Activated CD8-positive, alpha-beta T cell treated with anti-CD3 and anti-CD28 coated beads for 36 hours (primary cell): ENCODE measurements around the gene CCDC6. TPM values are rescaled to one million over a fixed set of nuclear protein-coding genes. Genes with fewer than 3 reads are reported as not detected.
"Not testable (repeated sequence)": the region's sequence is repeated elsewhere in the genome, so short reads cannot be mapped to it uniquely, and the experiment has no call there.

Experiments
- ATAC-seq: fragments of 200-7000 bp; cut with Tn5 transposase; one replicate; pipeline ENCODE4 v1.10.0; 2021; ENCODE audit warnings: mild to moderate bottlenecking, moderate library complexity
- CTCF ChIA-PET: fragments of 350-600 bp; sonication (Branson Sonifier 250); formaldehyde crosslinking; loops from one replicate; lab custom pipeline; 2021; ENCODE audit warnings: antibody characterized with exemption; lab: Charles Lee
- POLR2A ChIA-PET: fragments of 350-600 bp; sonication (Branson Sonifier 250); formaldehyde crosslinking; loops from one replicate; lab custom pipeline; 2021; ENCODE audit warnings: antibody characterized with exemption; lab: Charles Lee
- DNase-seq: peaks from one replicate; pipeline ENCODE4 v3.0.0-alpha.2; 2020
- H3K27ac Mint-ChIP-seq: one replicate; pipeline ENCODE4 v1.8.0; 2021; ENCODE audit warnings: mild to moderate bottlenecking, mixed read lengths
- H3K27me3 Mint-ChIP-seq: one replicate; pipeline ENCODE4 v1.8.0; 2021; ENCODE audit warnings: mixed read lengths
- H3K36me3 Mint-ChIP-seq: one replicate; pipeline ENCODE4 v1.8.0; 2021; ENCODE audit warnings: low read depth, mixed read lengths
- H3K4me1 Mint-ChIP-seq: one replicate; pipeline ENCODE4 v1.8.0; 2021; ENCODE audit warnings: low read depth, mixed read lengths
- H3K4me3 Mint-ChIP-seq: one replicate; pipeline ENCODE4 v1.8.0; 2021; ENCODE audit warnings: mild to moderate bottlenecking, moderate library complexity, mixed read lengths
- H3K9me3 Mint-ChIP-seq: one replicate; pipeline ENCODE4 v1.8.0; 2021; ENCODE audit warnings: mixed read lengths
- intact Hi-C: fragments of 100-400 bp; cut with micrococcal nuclease; formaldehyde crosslinking; loops from one replicate; pipeline ENCODE4 v1.10.0; 2022
- total RNA-seq, 2 experiments: library from RNA; stranded (reverse); gene quantifications; one replicate each; pipeline ENCODE4 v1.2.3, GENCODE V29; 2021
- TF ChIP-seq, protein P1 (sequence below): fragments of 200-600 bp; IDR thresholded peaks from one replicate; pipeline ENCODE4 v1.8.0; 2022; ENCODE audit warnings: antibody characterized with exemption, mild to moderate bottlenecking

CCDC6 gene
- total RNA-seq, 2 experiments from 2014 or later, result 34.8 to 35.8 TPM

GRCh38 chr10:59791601-59792000 is 114.8 kb downstream of the CCDC6 start:
- no peak for ATAC-seq
- no peaks in the 10 kb centered on the region for H3K27me3 Mint-ChIP-seq
- DNase-seq, result no peak
- intact Hi-C loops, result no loop called here
- CTCF ChIA-PET, result no interaction called here
- H3K36me3 Mint-ChIP-seq, result peaks cover 53% of the 10 kb centered on the region
- TF ChIP-seq, protein P1, sequence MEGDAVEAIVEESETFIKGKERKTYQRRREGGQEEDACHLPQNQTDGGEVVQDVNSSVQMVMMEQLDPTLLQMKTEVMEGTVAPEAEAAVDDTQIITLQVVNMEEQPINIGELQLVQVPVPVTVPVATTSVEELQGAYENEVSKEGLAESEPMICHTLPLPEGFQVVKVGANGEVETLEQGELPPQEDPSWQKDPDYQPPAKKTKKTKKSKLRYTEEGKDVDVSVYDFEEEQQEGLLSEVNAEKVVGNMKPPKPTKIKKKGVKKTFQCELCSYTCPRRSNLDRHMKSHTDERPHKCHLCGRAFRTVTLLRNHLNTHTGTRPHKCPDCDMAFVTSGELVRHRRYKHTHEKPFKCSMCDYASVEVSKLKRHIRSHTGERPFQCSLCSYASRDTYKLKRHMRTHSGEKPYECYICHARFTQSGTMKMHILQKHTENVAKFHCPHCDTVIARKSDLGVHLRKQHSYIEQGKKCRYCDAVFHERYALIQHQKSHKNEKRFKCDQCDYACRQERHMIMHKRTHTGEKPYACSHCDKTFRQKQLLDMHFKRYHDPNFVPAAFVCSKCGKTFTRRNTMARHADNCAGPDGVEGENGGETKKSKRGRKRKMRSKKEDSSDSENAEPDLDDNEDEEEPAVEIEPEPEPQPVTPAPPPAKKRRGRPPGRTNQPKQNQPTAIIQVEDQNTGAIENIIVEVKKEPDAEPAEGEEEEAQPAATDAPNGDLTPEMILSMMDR, result no peak
- no peak overlapping the region for H3K4me3 Mint-ChIP-seq
- no peaks in the 10 kb centered on the region for H3K9me3 Mint-ChIP-seq
- H3K27ac Mint-ChIP-seq, result no peak overlapping the region
- POLR2A ChIA-PET, result no interaction called here
- H3K4me1 Mint-ChIP-seq, result peaks cover 7% of the 10 kb centered on the region

GRCh38 chr10:59790080-59790479 is 116.3 kb downstream of the CCDC6 start:
- DNase-seq, H3K27me3 Mint-ChIP-seq, H3K9me3 Mint-ChIP-seq, H3K4me3 Mint-ChIP-seq, H3K4me1 Mint-ChIP-seq, intact Hi-C loops, H3K27ac Mint-ChIP-seq, POLR2A ChIA-PET, ATAC-seq: not testable (repeated sequence)
- peaks cover 41% of the 10 kb centered on the region for H3K36me3 Mint-ChIP-seq
- CTCF ChIA-PET, result interaction anchor here (1.2 kb wide), 1 partner anchor 17 kb away, joined by 3 read pairs; no protein-coding TSS in a partner anchor

GRCh38 chr10:59788914-59789313 is 117.4 kb downstream of the CCDC6 start:
- H3K9me3 Mint-ChIP-seq, POLR2A ChIA-PET, ATAC-seq, H3K4me3 Mint-ChIP-seq, H3K27me3 Mint-ChIP-seq, DNase-seq, H3K4me1 Mint-ChIP-seq, H3K27ac Mint-ChIP-seq, CTCF ChIA-PET, intact Hi-C loops: not testable (repeated sequence)
- H3K36me3 Mint-ChIP-seq, result peaks cover 29% of the 10 kb centered on the region

DNA sequence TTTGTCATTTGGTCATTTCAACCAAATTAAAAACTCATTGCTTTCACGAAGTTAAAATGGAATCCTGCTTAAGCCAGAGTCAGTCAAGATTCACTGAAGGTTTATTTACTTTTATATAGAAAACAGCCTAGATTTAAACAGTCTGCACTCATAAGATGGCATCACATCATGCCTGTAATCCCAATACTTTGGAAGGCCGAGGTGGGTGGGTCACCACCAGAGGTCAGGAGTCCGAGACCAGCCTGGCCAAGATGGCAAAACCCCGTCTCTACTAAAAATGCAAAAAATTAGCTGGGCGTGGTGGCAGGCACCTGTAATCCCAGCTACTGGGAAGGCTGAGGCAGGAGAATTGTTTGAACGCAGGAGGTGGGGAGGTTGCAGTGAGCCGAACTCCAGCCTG is 119.3 kb downstream of the CCDC6 start:
- ChIA-PET CTCF (interaction anchor here (1.3 kb wide), 1 partner anchor 23 kb away, joined by 3 read pairs; no protein-coding TSS in a partner anchor), POLR2A (interaction anchor here (1.0 kb wide), 1 partner anchor 13 kb away, joined by 4 read pairs; no protein-coding TSS in a partner anchor)
- H3K4me1 Mint-ChIP-seq, DNase-seq, intact Hi-C loops, H3K27me3 Mint-ChIP-seq, H3K27ac Mint-ChIP-seq, ATAC-seq, H3K9me3 Mint-ChIP-seq, H3K4me3 Mint-ChIP-seq: not testable (repeated sequence)
- peaks cover 14% of the 10 kb centered on the region for H3K36me3 Mint-ChIP-seq

DNA sequence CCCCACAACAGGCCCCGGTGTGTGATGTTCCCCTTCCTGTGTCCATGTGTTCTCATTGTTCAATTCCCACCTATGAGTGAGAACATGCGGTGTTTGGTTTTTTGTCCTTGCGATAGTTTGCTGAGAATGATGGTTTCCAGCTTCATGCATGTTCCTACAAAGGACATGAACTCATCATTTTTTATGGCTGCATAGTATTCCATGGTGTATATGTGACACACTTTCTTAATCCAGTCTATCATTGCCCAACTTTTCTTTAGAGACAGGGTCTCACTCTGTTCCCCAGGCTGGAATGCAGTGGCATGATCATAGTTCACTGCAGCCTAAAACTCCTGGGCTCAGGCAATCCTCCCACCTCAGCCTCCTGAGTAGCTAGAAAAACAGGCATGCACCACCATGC is 120.9 kb downstream of the CCDC6 start:
- H3K9me3 Mint-ChIP-seq, ATAC-seq, POLR2A ChIA-PET, intact Hi-C loops, H3K36me3 Mint-ChIP-seq, CTCF ChIA-PET, H3K27me3 Mint-ChIP-seq, H3K27ac Mint-ChIP-seq, H3K4me3 Mint-ChIP-seq, H3K4me1 Mint-ChIP-seq, DNase-seq: not testable (repeated sequence)

DNA sequence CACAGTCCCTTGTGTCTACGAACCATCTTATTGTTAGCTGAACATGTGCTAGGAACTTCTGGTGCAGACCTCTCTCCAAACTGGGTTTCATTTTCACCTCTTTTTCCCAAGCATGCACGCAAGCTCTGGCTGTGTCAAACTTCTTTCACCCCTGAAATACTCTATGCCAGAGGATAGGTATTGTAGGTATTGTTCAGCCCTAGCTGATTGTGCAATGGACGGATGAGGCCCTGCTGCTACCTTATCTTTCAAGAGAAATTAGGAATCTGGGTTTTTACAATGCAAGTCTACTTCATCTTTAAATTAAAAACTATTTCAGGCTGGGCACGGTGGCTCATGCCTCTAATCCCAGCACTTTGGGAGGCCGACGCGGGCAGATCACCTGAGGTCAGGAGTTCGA is 124.8 kb downstream of the CCDC6 start:
- ATAC-seq, result no peak
- TF ChIP-seq, protein P1, result no peak
- CTCF ChIA-PET, result no interaction called here

DNA sequence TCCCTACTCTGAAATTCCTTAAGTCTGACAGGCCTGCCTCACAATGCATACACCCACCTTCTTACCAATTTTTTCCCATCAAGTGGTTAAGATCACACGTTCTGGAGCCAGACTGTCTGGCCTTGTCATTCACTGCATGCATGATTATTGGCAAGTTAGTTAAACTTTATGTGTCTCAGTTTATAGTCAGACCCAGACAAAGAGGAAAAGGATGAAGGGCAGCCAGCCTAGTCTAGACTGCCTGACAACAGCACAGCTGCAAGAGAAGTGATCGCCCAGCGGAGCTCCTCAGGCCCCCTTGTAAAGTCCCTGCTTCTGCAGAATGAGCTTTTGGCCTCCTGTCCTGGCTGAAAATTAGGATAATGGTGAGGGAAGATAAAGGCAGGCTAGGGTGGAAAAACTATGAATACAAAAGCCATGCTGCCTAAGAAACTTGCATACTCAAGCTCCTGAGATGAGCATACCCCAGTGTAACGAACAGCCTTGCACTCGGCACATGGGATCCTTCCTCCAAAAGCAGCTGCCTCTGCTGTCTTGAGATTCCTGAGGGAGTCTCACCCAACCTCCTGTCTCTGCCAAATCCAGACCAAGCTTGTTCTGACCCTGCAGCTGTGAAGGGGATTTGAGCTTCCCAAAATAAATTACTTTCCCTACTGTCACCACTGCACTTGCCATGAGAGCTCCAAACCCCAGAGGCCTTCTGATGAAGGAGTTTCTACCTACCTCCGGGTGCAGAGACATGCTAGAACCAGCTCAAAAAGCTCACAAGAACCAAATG is 126.4 kb downstream of the CCDC6 start:
- ATAC-seq (no peak), DNase-seq (no peak)
- intact Hi-C loops, result no loop called here
- Mint-ChIP-seq H3K4me1 (no peaks in the 10 kb centered on the region), H3K27ac (no peak overlapping the region), H3K27me3 (no peaks in the 10 kb centered on the region), H3K9me3 (peaks cover 3% of the 10 kb centered on the region), H3K36me3 (no peaks in the 10 kb centered on the region), H3K4me3 (no peak overlapping the region)
- ChIA-PET CTCF (interaction anchor here (1.1 kb wide), 2 partner anchors 71 to 157 kb away, joined by 3 read pairs; partner anchors contain the start of gene SLC16A9), POLR2A (no interaction called here)
- TF ChIP-seq, protein P1, result no peak

More for the DNA sequence above, 124.8 kb downstream of the CCDC6 start:
- Mint-ChIP-seq H3K36me3 (no peaks in the 10 kb centered on the region), H3K4me1 (no peaks in the 10 kb centered on the region), H3K27ac (no peak overlapping the region), H3K27me3 (no peaks in the 10 kb centered on the region), H3K9me3 (peaks cover 3% of the 10 kb centered on the region), H3K4me3 (no peak overlapping the region)
- intact Hi-C loops, result no loop called here
- POLR2A ChIA-PET, result no interaction called here
- DNase-seq, result no peak
